Activated CD8-positive, alpha-beta T cell treated with anti-CD3 and anti-CD28 coated beads, Interleukin-2, amount 10 ng/mL, durations not matched to agents 7 days and 5 days (primary cell): Measurements from ENCODE around the gene GYPB. TPM values are rescaled to one million over a fixed set of nuclear protein-coding genes. Genes with fewer than 3 reads are reported as not detected.
"Not testable (repeated sequence)": the region's sequence is repeated elsewhere in the genome, so short reads cannot be mapped to it uniquely, and the experiment has no call there.

ENCODE experiments used
- ATAC-seq: fragments of 150-1000 bp; cut with Tn5 transposase; one replicate; pipeline ENCODE4 v1.10.0; 2021; ENCODE audit warnings: moderate library complexity
- CTCF ChIA-PET: fragments of 350-600 bp; sonication (Branson Sonifier 250); formaldehyde crosslinking; loops from one replicate; lab custom pipeline; 2021; ENCODE audit warnings: antibody characterized with exemption; lab: Charles Lee
- POLR2A ChIA-PET: fragments of 350-600 bp; sonication (Branson Sonifier 250); formaldehyde crosslinking; loops from one replicate; lab custom pipeline; 2021; ENCODE audit warnings: antibody characterized with exemption; lab: Charles Lee
- DNase-seq: peaks from one replicate; pipeline ENCODE4 v3.0.0-alpha.2; 2020
- H3K27ac Mint-ChIP-seq: one replicate; pipeline ENCODE4 v1.8.0; 2021; ENCODE audit warnings: mild to moderate bottlenecking, mixed read lengths
- H3K27me3 Mint-ChIP-seq: one replicate; pipeline ENCODE4 v1.8.0; 2021; ENCODE audit warnings: low read depth, mixed read lengths
- H3K36me3 Mint-ChIP-seq: one replicate; pipeline ENCODE4 v1.8.0; 2021; ENCODE audit warnings: low read depth, mixed read lengths
- H3K4me1 Mint-ChIP-seq: one replicate; pipeline ENCODE4 v1.8.0; 2021; ENCODE audit warnings: low read depth, mixed read lengths
- H3K4me3 Mint-ChIP-seq: one replicate; pipeline ENCODE4 v1.8.0; 2021; ENCODE audit warnings: mild to moderate bottlenecking, mixed read lengths
- H3K9me3 Mint-ChIP-seq: one replicate; pipeline ENCODE4 v1.8.0; 2022; ENCODE audit warnings: mixed read lengths; ENCODE audit not compliant: insufficient read depth
- total RNA-seq, 2 experiments: library from RNA; stranded (reverse); gene quantifications; one replicate each; pipeline ENCODE4 v1.2.3, GENCODE V29; 2021

GYPB gene
- total RNA-seq, 2 experiments from 2014 or later, result not detected

DNA sequence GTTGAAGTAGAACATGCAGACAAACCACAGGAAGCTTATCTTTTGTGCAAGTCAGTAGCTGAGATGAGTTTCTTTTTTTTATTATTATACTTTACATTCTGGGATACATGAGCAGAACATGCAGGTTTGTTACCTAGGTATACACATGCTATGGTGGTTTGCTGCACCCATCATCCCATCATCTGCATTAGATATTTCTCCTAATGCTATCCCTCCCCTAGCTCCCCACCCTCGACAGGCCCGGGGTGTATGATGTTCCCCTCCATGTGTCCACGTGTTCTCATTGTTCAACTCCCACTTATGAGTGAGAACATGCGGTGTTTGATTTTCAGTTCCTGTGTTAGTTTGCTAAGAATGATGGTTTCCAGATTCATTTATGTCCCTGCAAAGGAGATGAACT is 11.5 kb upstream of the GYPB start:
- H3K27me3 Mint-ChIP-seq, H3K4me3 Mint-ChIP-seq, POLR2A ChIA-PET, H3K36me3 Mint-ChIP-seq, H3K4me1 Mint-ChIP-seq, H3K9me3 Mint-ChIP-seq, DNase-seq, CTCF ChIA-PET, ATAC-seq, H3K27ac Mint-ChIP-seq: not testable (repeated sequence)

DNA sequence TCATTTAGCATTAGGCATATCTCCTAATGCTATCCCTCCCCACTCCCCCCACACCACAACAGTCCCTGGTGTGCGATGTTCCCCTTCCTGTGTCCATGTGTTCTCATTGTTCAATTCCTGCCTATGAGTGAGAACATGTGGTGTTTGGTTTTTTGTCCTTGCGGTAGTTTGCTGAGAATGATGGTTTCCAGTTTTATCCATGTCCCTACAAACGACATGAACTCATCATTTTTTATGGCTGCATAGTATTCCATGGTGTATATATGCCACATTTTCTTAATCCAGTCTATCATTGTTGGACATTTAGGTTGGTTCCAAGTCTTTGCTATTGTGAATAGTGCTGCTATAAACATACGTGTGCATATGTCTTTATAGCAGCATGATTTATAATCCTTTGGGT is 7.5 kb upstream of the GYPB start:
- POLR2A ChIA-PET, H3K36me3 Mint-ChIP-seq, H3K27ac Mint-ChIP-seq, ATAC-seq, H3K4me3 Mint-ChIP-seq, H3K27me3 Mint-ChIP-seq, H3K4me1 Mint-ChIP-seq, CTCF ChIA-PET, DNase-seq, H3K9me3 Mint-ChIP-seq: not testable (repeated sequence)

DNA sequence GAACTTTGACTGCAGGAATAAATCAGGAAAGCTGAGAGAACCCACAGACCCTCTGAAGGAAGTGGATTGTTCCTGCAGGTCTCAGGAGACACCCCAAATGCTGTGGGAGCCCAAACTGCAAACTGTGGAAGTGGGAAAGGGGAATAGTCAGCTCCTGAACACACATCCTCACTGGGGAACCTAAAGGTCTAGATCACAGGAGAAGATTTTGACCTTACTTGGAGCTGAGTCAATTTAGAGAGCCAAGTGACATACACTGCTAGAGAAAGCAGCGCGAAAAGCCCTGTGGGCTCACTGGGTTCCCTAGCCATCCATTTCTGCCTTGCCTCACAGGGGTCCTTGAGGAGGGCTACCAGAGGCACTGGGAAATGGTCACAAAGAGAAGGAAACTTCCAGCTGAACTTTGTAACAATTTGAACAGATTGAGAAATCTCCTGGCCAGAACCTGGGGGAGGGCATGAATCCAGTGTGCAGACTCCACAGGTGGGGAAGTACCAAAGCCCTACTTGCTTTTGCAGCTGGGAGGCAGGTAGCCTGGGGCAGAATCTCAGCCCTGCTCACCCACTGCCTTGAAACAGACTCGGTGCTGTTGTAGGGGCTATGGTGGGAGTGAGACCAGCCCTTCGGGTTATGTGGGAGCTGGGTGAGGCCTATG is 5.3 kb upstream of the GYPB start:
- H3K4me3 Mint-ChIP-seq, POLR2A ChIA-PET, H3K4me1 Mint-ChIP-seq, H3K9me3 Mint-ChIP-seq, H3K27me3 Mint-ChIP-seq, CTCF ChIA-PET, ATAC-seq, H3K36me3 Mint-ChIP-seq, DNase-seq, H3K27ac Mint-ChIP-seq: not testable (repeated sequence)

DNA sequence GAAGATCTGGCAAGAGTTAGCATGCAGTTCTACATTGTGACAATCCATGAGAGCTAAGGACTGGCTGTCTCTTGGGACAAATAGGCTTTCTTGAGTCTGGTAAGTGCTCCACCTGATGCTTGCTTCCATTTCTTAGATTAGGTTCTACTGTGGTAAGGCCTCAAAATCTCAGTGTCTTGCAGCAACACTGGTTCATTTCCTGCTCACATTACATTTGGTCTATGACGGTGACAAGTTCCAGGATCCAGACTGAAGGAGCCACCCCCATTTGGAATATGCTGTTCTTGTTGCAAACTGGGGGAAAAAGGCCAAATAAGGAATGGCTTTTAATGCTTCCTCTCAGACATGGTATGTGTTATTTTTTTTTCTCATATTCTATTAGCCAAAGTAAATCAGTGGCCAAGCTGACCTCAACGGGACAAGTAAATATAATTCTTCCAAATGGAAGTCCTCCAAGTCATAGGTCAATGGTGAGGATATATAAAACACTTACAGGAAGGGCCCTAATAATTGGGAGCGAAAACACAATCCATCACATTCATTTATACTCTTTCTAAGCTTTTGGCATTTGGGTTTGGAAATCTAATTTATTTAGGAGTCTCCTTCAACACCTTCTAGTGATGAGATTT is 3.7 kb upstream of the GYPB start:
- CTCF ChIA-PET, H3K27me3 Mint-ChIP-seq, DNase-seq, H3K36me3 Mint-ChIP-seq, H3K9me3 Mint-ChIP-seq, H3K27ac Mint-ChIP-seq, POLR2A ChIA-PET, ATAC-seq, H3K4me3 Mint-ChIP-seq, H3K4me1 Mint-ChIP-seq: not testable (repeated sequence)

DNA sequence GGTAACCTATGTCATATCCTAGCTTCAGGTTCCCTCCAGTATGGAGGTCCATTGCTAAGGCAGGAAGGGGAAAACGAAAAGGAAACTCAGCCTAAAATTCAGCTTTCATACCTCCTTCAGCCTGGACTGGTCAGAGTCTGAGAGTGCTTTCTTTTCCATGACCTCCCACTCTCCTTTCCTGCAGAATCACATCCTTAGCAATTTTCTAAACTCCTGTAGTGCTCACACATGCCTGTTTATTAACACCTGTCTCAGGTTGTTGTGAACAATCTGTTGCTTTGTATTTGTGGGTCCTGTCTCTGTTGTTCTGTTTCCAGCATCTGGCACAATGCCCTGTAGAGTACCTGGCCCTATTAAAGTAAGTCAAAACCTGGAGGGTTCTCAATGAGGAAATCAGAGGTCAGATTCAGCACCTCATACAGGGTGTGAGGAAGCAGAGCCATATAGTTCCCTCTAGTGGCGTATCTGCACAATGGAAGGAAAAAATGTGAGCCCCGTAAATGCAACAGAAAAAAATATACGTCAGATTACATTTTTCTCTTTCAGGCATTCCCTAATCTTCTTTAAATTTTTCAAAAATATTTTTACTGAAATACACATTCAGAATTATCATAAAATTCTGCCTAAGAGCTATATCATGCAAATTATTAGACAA is 2.3 kb upstream of the GYPB start:
- H3K36me3 Mint-ChIP-seq, H3K4me1 Mint-ChIP-seq, H3K4me3 Mint-ChIP-seq, H3K9me3 Mint-ChIP-seq, POLR2A ChIA-PET, DNase-seq, H3K27me3 Mint-ChIP-seq, CTCF ChIA-PET, ATAC-seq, H3K27ac Mint-ChIP-seq: not testable (repeated sequence)

DNA sequence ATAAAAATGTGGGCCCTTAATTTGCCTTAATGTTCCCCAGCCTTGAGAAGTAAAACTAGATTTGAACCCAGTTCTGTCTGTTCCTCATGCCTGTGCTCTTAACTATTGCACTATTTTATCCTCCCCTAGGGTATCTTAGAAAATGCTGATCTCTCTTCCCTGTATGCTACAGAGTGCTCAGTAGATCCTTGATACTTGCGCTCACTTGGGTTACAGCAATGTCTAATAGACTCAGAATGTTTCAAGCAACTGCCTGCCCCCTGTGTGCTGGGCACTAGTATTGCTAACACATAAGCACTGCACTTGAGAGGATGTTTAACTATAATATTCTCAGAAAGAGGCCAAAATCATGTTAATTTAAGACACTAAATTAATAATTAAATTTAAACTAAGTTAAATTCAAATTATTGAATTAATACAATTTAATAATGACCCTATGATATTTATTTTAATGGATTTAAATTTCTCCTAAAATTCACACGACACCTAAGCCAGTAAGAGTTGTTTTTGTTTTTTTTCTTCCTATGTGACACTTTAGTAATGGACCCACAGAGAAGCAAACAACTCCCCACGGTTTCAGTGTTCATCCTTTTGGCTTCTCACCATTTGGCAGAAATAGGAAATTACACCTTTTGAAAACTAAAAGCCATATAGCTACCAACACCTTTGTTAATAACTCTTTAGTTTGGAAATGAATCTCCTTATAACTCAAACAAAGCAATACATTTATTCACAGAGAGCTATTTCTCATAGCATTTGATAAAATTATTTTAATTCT is 768 bp downstream of the GYPB start:
- DNase-seq, POLR2A ChIA-PET, CTCF ChIA-PET, ATAC-seq, H3K4me1 Mint-ChIP-seq, H3K9me3 Mint-ChIP-seq, H3K27me3 Mint-ChIP-seq, H3K36me3 Mint-ChIP-seq, H3K27ac Mint-ChIP-seq, H3K4me3 Mint-ChIP-seq: not testable (repeated sequence)

DNA sequence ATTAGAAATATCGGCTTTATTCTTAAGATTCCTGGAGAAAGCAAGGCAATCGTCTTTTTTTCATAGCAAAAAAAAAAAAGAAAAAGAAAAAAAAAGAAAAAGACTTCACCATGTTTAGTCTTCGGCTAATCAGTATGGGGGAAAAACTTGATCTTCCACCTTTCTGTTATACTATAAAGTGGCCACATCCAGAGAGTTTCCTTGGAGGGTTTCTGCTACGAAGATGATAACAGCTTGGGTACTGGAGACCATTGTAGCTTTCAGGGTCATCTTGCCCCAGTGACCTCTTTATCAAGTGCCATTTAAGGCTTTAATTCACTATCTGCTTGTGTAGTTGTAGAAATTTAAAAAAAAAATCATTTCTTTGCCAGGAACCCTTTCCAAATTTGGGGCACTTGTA is 1.9 kb downstream of the GYPB start:
- H3K9me3 Mint-ChIP-seq, ATAC-seq, CTCF ChIA-PET, H3K27ac Mint-ChIP-seq, H3K4me3 Mint-ChIP-seq, DNase-seq, H3K4me1 Mint-ChIP-seq, H3K27me3 Mint-ChIP-seq, H3K36me3 Mint-ChIP-seq, POLR2A ChIA-PET: not testable (repeated sequence)

DNA sequence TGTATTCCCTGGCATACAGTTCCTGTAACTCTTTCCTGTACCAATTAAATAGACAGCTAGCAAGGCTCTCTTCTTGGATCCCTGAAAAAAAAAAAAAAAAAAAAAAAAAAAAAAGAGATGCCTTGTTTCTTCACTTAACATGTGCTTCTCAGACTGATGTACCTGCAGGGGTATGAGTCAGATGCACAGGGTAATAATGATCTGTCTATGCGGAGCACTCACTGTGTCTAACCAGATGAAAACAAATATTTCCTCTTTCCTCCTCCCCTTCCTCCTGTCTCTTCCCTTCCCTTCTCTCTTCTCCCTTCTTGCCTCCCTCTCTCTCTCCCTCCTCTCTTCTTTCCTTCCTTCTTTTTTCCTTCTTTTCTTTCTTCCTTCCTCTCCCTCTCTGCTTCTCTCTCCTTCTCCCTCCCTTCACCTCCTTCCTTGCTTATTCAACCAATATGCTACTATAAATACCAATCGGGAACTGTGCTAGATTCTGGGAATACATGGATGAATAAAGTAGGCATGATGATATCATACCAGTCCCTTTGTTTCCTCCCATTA is 3.0 kb downstream of the GYPB start:
- ATAC-seq, POLR2A ChIA-PET: not testable (repeated sequence)

DNA sequence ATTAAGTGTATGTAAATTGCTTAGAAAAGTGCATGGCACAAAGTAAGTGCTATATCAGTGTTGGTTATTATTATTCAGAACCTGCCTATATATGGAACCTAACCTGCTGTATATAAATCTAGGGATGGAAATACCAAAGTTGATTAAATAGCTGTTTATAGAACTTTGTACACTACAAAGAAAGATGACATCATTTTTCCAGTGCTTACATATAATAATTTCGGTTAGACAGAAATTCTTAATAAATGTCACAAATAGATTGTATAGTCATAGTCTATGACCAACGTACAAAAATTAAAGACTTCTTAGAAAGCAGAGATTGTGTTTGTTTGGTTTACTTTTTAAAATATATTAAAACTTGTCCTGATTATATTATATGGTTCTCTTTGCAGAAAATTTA is 4.4 kb downstream of the GYPB start:
- DNase-seq (no peak), ATAC-seq (no peak)
- no peak overlapping the region for H3K4me3 Mint-ChIP-seq
- H3K9me3 Mint-ChIP-seq, result no peaks in the 10 kb centered on the region
- POLR2A ChIA-PET, result no interaction called here
- no peak overlapping the region for H3K27ac Mint-ChIP-seq
- no peaks in the 10 kb centered on the region for H3K27me3 Mint-ChIP-seq
- H3K4me1 Mint-ChIP-seq, result no peaks in the 10 kb centered on the region
- H3K36me3 Mint-ChIP-seq, result no peaks in the 10 kb centered on the region
- CTCF ChIA-PET, result no interaction called here

More for the DNA sequence above, 3.0 kb downstream of the GYPB start:
- H3K9me3 Mint-ChIP-seq, CTCF ChIA-PET, H3K4me1 Mint-ChIP-seq, H3K27ac Mint-ChIP-seq, H3K27me3 Mint-ChIP-seq, H3K4me3 Mint-ChIP-seq, DNase-seq, H3K36me3 Mint-ChIP-seq: not testable (repeated sequence)

DNA sequence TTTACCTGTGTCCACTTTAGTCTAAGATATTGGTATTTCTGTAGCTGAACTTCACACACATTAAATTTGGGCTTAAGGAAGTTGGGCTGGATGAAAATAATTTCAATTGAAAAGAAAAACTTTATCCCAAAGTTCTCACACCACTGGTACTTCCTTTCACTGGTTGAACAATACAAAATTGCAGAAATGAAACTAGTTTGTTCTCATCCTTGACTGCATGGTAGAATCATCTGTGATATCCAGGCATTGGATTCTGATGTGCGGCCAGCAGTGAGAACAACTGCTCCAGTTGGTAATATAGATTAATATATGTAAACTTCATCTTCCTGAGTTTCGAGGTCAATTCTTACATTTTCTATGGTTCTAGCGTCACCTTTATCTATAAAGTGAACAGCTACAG is 10.6 kb downstream of the GYPB start:
- H3K9me3 Mint-ChIP-seq, H3K4me1 Mint-ChIP-seq, DNase-seq: not testable (repeated sequence)

DNA sequence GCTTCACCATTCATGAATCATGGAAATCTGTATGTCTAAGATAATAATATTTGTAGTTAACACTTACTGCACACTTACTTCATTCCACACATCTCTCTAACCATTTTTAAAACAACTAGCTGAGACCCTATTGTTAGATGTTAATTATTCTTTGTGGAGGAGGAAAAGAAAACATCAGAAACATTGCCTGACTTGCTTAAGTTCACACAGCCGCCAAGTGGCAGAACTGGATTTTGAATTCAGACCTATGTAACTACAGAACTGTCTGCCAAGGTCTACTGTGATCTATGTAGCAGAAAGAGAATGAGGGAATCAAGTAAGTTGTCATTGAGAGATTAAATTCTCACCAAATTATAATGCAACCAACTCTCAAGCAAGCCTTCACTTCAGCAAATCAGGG is 11.2 kb downstream of the GYPB start:
- H3K4me3 Mint-ChIP-seq, H3K4me1 Mint-ChIP-seq, H3K27me3 Mint-ChIP-seq, H3K9me3 Mint-ChIP-seq, CTCF ChIA-PET, H3K36me3 Mint-ChIP-seq, H3K27ac Mint-ChIP-seq, DNase-seq, ATAC-seq, POLR2A ChIA-PET: not testable (repeated sequence)

More for the DNA sequence above, 10.6 kb downstream of the GYPB start:
- CTCF ChIA-PET, POLR2A ChIA-PET, ATAC-seq, H3K27me3 Mint-ChIP-seq, H3K27ac Mint-ChIP-seq, H3K36me3 Mint-ChIP-seq, H3K4me3 Mint-ChIP-seq: not testable (repeated sequence)
